ENCODE measurements around the gene ATXN7L2.
"Not testable (repeated sequence)": the region's sequence is repeated elsewhere in the genome, so short reads cannot be mapped to it uniquely, and the experiment has no call there.

The ATXN7L2 gene, protein sequence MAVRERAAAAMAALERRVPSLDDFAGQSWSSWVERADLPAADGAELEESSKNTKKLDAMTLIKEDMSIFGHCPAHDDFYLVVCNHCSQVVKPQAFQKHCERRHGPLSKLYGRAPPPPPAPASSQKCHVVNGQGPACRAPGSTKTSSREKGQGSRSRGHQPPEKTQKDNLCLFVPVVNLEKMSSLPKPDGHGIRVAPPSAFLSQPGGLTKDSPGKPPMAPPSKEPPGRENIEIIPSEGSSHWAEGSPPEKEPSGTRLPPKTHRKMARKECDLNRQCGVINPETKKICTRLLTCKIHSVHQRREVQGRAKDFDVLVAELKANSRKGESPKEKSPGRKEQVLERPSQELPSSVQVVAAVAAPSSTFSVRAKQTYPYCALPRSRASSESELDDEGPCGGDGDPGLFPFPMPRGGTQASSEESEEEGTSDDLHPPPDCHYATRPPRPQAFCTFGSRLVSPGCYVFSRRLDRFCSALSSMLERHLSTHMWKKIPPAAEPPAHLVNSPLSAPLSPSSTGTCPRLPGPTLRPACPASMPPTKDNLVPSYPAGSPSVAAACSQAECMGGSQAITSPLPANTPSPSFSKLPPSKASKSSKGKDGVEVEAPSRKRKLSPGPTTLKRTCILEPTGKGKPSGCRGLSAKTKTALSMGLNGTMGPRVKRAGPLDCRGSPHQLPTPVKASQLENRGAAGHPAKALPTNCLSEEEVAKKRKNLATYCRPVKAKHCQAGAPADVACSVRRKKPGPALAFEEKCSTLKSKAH

GRCh38 chr1:109483672-109484518, at the start of gene ATXN7L2:
TSS of gene ATXN7L2 (plus strand) at chr1:109483905. CDS start at chr1:109483954, 49 bp downstream.
- DNase-seq (ENCODE audit: low spot score), result peak; percentile 96

GRCh38 chr1:109434484-109434883, 49.2 kb upstream of the ATXN7L2 start:
- no peak for DNase-seq (ENCODE audit: low spot score)

DNA sequence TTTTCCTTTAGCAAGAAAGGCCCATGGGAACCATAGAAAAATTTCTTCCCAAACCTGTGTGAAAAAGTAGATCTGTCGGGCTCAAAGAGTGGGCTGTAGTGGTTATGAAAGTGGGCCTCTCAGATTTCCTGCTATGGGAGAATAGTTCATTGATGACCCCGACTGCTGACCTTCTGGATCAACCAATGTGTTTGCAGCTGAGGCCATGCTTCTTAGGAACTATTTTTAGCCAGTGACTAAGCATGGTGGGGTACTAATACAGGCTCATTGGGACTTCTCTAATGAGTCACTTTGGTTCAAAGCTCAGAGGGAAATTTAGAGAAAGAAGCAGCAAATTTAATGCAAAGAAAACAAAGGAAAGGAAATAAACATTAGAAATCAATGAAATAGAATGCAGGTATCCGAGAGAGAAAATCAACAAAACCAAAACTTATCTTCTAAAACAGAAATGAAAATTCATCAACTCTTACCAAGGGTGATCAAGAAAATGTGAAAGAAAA, 44.9 kb upstream of the ATXN7L2 start:
- no peak for DNase-seq (ENCODE audit: low spot score)

- DNase-seq (ENCODE audit: low spot score), result no peak
Observed at GRCh38 chr1:109441069-109441468, 42.6 kb upstream of the ATXN7L2 start.

DNA sequence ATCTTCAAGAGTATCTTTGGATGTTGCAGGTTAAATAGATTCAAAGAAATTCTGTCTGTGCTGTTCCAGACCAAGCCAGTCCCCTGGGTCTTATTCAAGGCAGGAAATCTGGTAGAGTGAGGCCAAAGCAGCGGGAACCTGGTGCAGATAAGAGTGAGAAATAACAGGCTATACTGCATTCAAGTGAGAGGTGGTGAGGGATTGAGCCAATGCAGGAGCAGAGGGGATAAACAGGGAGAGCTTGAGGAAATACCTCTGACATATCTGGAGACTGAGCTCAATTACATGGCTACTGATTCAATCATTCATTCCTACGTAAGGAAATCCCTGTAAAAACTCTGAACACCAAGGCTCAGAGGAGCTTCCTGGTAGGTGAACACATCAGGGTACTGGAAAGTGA, 40.2 kb upstream of the ATXN7L2 start:
- no peak for DNase-seq (ENCODE audit: low spot score)

DNA sequence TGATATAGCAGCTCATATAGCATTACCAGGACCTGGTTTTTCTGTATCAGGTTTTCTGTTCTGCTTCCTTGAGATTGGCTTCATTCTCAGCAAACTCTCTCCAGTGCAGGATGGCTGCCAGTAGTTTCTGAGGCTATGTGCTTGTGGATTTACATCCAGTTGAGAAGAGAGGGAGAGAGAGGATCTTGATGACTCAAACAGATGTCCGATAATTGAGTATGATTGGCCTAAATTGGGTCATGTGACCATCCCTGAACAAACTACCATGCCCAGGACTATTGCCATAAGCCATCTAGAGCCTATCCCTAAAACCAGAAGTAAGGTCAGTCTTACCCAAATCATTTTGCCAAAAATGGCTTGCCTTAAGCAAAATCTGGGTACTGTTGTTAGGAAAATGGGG, 39.4 kb upstream of the ATXN7L2 start:
- no peak for DNase-seq (ENCODE audit: low spot score)

DNA sequence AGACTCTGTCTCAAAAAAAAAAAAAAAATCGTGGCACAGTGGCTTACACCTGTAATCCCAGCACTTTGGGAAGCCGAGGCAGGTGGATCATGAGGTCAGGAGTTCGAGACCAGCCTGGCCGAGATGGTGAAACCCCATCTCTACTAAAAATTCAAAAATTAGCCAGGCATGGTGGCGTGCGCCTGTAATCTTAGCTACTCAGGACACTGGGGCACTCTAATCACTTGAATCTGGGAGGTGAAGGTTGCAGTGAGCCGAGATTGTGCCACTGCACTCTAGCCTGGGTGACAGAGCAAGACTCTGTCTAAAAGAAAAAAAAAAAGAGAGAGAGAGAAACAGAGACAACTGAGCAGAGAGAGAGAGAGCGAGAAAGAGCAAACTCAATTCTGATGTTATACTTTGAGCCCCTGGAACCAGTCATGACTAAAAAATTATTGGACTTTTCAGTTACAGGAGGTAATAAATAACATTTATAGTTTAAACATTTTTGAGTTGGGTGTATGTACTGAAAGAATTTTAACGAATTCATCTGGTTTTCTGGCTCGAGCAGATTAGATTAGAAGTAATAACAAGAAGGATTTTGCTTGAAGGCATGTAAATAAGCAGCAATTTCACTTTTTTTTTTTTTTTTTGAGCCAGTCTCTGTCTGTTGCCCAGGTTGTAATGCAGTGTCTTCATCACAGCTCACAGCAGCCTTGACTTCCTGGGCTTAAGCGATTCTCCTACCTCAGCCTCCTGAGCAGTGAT, 37.6 kb upstream of the ATXN7L2 start:
- not testable (repeated sequence) for DNase-seq (ENCODE audit: low spot score)

DNA sequence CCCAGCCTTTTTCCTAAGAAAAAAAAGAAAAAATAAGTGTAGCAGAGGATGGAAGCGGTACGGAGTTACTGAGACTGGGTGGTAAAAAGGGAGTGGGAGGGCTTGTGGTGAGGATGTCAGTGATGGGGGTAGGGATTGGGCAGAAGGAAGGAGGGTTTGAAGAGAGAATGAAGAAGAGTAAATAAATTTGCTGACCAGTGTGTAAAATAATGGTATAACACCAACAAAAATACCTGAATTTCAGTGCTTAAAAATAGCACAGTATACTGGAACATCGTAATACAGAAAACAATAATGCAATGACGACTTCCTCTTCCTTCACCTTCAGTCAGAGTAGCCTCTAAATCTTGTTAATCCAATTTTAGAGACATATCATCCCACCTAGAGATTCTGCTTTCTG, 36.2 kb upstream of the ATXN7L2 start:
- DNase-seq (ENCODE audit: low spot score), result no peak

GRCh38 chr1:109454497-109455133, 29.1 kb upstream of the ATXN7L2 start:
- no peak for DNase-seq (ENCODE audit: low spot score)

GRCh38 chr1:109457819-109458218, 25.9 kb upstream of the ATXN7L2 start:
- DNase-seq (ENCODE audit: low spot score), result no peak

DNA sequence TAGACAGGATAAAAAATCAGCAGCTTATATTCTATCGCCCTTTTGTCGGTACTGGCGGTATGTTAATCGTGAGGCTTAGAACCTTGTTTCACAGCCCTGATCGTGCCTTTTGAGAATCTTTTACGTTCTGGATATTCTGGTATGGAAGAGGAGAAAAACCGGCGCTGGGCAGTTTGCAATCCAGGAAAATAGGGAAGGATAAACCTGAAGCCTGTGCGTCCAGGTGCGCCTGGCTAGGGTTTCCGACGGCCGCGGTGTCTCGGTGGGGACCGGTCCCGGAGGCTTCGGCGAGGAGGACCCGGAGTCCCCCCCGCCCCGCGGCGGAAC, 17.6 kb upstream of the ATXN7L2 start:
- DNase-seq (ENCODE audit: low spot score), result no peak

DNA sequence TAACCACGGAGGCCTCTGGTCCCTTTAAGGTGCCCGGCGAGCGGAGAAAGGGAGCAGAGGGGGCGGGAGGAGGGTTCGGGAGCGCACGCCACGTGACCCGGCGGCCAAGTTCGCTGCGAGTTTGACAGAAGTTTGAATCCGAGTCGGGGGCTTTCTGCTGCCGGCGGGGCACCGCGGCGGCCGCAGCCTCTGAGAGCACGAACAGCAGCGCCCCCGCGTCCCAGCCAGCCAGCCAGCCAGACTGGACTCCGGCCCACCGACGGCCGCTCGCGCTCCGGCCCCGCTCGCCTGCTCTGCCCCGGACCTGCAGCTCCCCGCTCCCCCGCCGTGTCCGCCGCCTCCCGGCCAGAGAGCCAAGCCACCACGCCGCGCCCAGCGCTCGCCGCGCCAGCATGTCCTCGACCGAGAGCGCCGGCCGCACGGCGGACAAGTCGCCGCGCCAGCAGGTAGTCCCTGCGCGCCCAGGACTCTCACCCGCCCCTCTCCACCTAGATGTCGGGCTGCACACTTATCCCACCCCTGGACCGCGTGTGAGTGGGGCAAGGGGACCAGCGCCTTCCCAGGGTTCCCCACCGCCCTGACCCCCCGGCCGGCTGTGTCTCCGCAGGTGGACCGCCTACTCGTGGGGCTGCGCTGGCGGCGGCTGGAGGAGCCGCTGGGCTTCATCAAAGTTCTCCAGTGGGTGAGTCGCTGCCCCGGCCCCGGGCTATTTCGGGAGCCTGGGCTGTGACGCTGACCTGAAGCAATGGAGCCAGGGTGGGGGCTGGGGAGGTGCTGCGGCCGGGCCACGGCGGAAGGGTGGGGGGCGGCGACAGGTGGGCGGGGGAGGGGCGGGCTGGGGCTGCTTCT, 17.0 kb upstream of the ATXN7L2 start, which contains the start of gene SYPL2:
Gene SYPL2 (plus strand): TSS at position 95 of the 849 bp plus-strand sequence. CDS start 298 bp downstream, at position 393.
- DNase-seq (ENCODE audit: low spot score), result no peak

- DNase-seq (ENCODE audit: low spot score), result no peak
Observed at GRCh38 chr1:109467301-109467777, 16.4 kb upstream of the ATXN7L2 start.

- DNase-seq (ENCODE audit: low spot score), result no peak
Observed at GRCh38 chr1:109468061-109468460, 15.6 kb upstream of the ATXN7L2 start.

- DNase-seq (ENCODE audit: low spot score), result no peak
Observed at GRCh38 chr1:109468903-109469302, 14.8 kb upstream of the ATXN7L2 start.

GRCh38 chr1:109470245-109470644, 13.5 kb upstream of the ATXN7L2 start:
- DNase-seq (ENCODE audit: low spot score), result no peak

- DNase-seq (ENCODE audit: low spot score), result no peak
Observed at GRCh38 chr1:109472779-109473178, 10.9 kb upstream of the ATXN7L2 start.

DNA sequence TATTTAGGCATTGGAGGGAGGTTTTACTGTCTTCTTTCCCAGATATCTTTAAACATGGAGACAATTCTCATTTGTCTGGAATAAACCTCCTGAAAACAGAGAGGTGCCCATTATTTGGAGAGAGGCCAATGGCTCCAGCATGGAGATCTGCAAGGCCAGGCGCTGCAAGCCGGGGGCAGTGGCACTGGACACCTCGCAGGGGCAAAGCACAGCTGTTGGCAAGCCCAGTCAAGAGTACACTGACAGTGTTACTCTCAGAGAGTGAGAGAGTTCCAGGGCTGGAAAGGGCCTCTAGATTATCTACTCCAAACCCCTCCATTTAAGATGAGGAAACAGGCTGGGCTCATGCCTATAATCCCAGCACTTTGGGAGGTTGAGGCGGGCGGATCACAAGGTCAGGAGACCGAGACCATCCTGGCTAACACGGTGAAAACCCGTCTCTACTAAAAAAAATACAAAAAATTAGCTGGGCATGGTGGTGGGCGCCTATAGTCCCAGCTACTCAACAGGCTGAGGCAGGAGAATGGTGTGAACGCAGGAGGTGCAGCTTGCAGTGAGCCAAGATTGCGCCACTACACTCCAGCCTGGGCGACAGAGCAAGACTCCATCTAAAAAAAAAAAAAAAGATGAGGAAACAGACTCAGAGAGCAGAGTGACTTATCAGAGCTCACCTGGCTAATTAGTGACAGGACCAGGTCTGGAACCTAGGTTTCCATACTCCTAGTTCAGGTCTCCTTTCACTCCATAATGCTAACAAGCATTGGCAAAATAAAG, 10.2 kb upstream of the ATXN7L2 start:
- not testable (repeated sequence) for DNase-seq (ENCODE audit: low spot score)

GRCh38 chr1:109474697-109475096, 9.0 kb upstream of the ATXN7L2 start:
- no peak for DNase-seq (ENCODE audit: low spot score)

Measured in CD4-positive, alpha-beta T cell treated with Interleukin-2 at 100 ng/mL for 4 hours (primary cell).